Measurements from ENCODE around the gene SPPL2C. TPM values are rescaled to one million over a fixed set of nuclear protein-coding genes. Genes with fewer than 3 reads are reported as not detected.

Gene SPPL2C
- total RNA-seq, 4 donors from 2014 or later: not detected

DNA sequence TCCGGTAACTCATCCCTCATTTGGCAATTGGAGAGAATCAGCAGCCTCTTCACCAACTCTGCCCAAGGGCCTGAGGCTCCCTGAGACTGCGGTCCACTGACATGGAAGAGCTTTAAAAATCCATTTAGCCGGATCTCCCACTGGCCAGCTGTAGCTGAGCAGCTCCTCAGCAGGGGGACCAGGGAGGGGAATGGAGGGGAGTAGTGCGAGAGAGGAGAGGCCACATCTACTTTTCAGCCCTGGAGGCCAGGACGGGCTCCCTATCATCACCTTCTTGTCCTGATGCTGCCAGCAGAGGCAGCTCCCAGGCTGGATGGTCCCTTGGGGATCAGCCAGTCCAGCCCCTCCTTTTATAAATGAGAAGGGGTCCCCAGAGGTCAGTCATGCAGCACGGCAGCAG lies 25.0 kb upstream of the SPPL2C start:
- Histone ChIP-seq H3K4me3 (no peak overlapping the region), H3K4me1 (no peaks in the 10 kb centered on the region), H3K36me3 (no peaks in the 10 kb centered on the region), H3K9me3 (no peaks in the 10 kb centered on the region), H3K27me3 (no peaks in the 10 kb centered on the region), H3K27ac (no peak overlapping the region)
- TF ChIP-seq, protein P1, sequence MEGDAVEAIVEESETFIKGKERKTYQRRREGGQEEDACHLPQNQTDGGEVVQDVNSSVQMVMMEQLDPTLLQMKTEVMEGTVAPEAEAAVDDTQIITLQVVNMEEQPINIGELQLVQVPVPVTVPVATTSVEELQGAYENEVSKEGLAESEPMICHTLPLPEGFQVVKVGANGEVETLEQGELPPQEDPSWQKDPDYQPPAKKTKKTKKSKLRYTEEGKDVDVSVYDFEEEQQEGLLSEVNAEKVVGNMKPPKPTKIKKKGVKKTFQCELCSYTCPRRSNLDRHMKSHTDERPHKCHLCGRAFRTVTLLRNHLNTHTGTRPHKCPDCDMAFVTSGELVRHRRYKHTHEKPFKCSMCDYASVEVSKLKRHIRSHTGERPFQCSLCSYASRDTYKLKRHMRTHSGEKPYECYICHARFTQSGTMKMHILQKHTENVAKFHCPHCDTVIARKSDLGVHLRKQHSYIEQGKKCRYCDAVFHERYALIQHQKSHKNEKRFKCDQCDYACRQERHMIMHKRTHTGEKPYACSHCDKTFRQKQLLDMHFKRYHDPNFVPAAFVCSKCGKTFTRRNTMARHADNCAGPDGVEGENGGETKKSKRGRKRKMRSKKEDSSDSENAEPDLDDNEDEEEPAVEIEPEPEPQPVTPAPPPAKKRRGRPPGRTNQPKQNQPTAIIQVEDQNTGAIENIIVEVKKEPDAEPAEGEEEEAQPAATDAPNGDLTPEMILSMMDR (IDR thresholded peaks at IDR 0.05): no peak
- TF ChIP-seq POLR2A (IDR thresholded peaks at IDR 0.05): no peak
- DNase-seq: no peak

DNA sequence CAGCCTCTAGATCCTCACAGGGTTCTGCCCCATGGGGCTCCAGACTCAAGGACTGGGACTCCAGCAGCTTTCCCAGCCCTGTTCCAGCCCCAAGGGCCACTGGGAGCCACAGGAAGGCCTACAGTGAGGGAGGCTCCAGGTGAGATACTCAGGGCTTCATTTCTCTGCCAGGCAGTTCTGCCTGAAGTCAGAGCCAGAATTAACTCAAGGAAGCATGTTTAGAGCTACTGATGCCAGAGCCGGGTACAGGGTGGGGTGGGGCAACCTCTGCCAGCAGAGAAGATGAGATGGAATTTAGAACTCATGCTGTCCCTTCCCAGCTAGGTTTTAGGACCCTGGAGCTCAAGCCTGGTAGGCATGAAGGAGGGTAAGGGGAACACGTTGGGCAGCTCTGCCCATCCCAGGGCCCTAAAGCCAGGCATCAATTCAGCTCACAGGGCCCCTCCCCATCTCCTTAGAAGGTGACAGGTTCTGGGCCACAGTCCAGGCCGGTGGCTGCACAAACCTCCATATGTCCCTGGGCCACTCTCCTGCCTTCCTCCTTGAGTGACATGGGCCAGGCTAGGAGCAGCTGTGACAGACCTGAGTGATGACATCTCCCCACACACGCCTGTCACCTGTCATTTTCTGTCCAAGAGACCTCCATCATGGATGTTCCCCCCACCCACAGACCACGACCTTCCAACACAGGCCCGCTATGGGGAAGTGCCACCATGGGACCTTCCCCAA lies 24.5 kb upstream of the SPPL2C start:
- H3K27me3 ChIP-seq: no peaks in the 10 kb centered on the region
- no peak for DNase-seq

DNA sequence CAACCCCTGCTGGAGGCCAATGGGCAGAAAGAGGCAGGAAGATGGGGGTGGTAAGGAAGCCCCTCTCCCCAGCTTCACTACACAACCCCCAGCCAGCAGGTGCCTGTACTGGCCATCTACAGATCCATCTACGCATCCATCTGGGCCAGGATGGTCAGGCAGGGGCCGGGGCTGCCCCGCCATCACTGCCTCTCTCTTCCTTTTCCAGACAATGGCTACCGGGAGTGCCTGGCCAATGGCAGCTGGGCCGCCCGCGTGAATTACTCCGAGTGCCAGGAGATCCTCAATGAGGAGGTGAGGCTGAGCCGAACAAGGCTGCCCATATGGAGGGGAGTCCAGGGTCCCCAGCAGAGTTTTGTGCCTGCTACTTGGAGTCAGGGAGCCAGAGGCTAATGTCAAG lies 23.5 kb upstream of the SPPL2C start:
- Histone ChIP-seq H3K4me1 (no peaks in the 10 kb centered on the region), H3K4me3 (no peak overlapping the region), H3K27me3 (no peaks in the 10 kb centered on the region), H3K9me3 (no peaks in the 10 kb centered on the region), H3K27ac (no peak overlapping the region), H3K36me3 (no peaks in the 10 kb centered on the region)
- DNase-seq: no peak
- no peak for TF ChIP-seq POLR2A (IDR thresholded peaks at IDR 0.05)
- TF ChIP-seq, protein P1 (IDR thresholded peaks at IDR 0.05): no peak

More for the DNA sequence above, 24.5 kb upstream of the SPPL2C start:
- H3K27ac ChIP-seq: no peak overlapping the region
- TF ChIP-seq, protein P1 (IDR thresholded peaks at IDR 0.05): no peak
- TF ChIP-seq POLR2A (IDR thresholded peaks at IDR 0.05): no peak
- H3K36me3 ChIP-seq: no peaks in the 10 kb centered on the region
- H3K4me1 ChIP-seq: no peaks in the 10 kb centered on the region
- no peaks in the 10 kb centered on the region for H3K9me3 ChIP-seq
- no peak overlapping the region for H3K4me3 ChIP-seq

DNA sequence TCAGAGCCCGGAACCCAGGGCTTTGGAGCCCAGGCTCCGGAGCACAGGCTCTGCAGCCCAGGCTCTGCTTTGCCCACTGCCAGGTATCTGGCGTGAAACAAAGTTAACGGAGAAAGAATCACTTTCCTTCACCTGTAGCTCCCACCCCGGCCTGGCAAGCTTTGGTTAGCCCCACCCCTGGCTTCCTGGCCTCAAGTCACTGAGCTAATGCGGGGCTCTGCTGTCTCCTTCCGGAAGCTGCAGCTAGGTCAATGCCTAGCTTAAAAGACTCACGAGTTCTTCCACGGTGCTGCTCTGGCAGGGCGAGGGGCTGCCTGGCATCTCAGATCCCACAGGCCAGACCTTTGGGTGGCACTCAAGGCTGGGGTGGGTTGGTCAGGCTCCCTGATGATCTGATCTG lies 21.1 kb upstream of the SPPL2C start:
- Histone ChIP-seq H3K27me3 (no peaks in the 10 kb centered on the region), H3K4me1 (no peaks in the 10 kb centered on the region), H3K36me3 (no peaks in the 10 kb centered on the region), H3K9me3 (no peaks in the 10 kb centered on the region), H3K4me3 (no peak overlapping the region), H3K27ac (no peak overlapping the region)
- TF ChIP-seq POLR2A (IDR thresholded peaks at IDR 0.05): no peak
- TF ChIP-seq, protein P1 (IDR thresholded peaks at IDR 0.05): no peak
- no peak for DNase-seq

DNA sequence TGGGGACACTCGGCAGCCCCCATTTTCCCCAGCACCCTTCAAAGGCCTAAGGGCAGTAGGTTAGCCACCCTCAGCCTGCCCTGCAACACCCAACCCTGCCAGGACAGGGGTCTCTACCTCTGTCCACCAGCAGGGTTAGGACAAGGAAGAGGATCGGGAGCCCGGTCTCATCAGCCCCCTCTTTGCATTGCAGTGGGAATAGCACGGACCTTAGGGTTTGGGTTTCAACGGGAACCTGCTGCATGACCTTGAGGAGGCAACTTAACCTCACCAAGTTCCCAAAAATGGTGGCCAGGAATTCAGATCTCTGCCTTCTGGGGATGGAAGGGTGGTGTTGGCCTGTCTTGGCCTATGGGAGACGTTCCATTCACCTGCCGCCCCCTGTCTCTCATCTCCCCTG lies 20.2 kb upstream of the SPPL2C start:
- no peak for DNase-seq
- no peak overlapping the region for H3K4me3 ChIP-seq

More for the DNA sequence above, 20.2 kb upstream of the SPPL2C start:
- H3K9me3 ChIP-seq: no peaks in the 10 kb centered on the region
- H3K36me3 ChIP-seq: no peaks in the 10 kb centered on the region
- TF ChIP-seq, protein P1 (IDR thresholded peaks at IDR 0.05): no peak
- no peak for TF ChIP-seq POLR2A (IDR thresholded peaks at IDR 0.05)
- H3K4me1 ChIP-seq: no peaks in the 10 kb centered on the region
- H3K27ac ChIP-seq: no peak overlapping the region
- H3K27me3 ChIP-seq: no peaks in the 10 kb centered on the region

Data from Peyer's patch (tissue), 4 donors.